B cell (primary cell): Measurements from ENCODE around the gene PRL. TPM values are rescaled to one million over a fixed set of nuclear protein-coding genes. Genes with fewer than 3 reads are reported as not detected.

Experiments
- ATAC-seq: fragments of 200-7000 bp; cut with Tn5 transposase; one replicate; pipeline ENCODE4 v1.10.0; 2021; ENCODE audit warnings: low read depth, mild to moderate bottlenecking, moderate number of reproducible peaks, moderate library complexity
- CTCF ChIA-PET: fragments of 350-600 bp; sonication (Branson Sonifier 250); formaldehyde crosslinking; loops from one replicate; lab custom pipeline; 2021; ENCODE audit warnings: antibody characterized with exemption, inconsistent platforms; lab: Charles Lee
- POLR2A ChIA-PET: fragments of 350-600 bp; sonication (Branson Sonifier 250); formaldehyde crosslinking; loops from one replicate; lab custom pipeline; 2021; ENCODE audit warnings: antibody characterized with exemption; lab: Charles Lee
- DNase-seq: peaks from one replicate; pipeline ENCODE4 v3.0.0; 2013
- H2AFZ ChIP-seq: 2 replicates; pipeline ENCODE4 v1.6.1; 2012; ENCODE audit warnings: mild to moderate bottlenecking, low read depth, low read length; ENCODE audit not compliant: insufficient read depth, poor library complexity, severe bottlenecking
- H3K27ac ChIP-seq, 2 donors: 1 replicate in 1 of 2; 2 replicates in 1 of 2; pipeline ENCODE4 v1.5.1; 2012 to 2013; ENCODE audit warnings: low read length in 2 of 2, mild to moderate bottlenecking in 2 of 2, moderate library complexity in 1 of 2
- H3K27me3 ChIP-seq, 4 experiments: fragments of 200-600 bp in 1 of 4; sonication (generic) in 1 of 4; replicated peaks in 1 of 4; 1 replicate in 2 of 4; 2 replicates in 2 of 4; pipeline versions ENCODE4 v1.6.1 to v1.7.0; 2013 to 2016; ENCODE audit warnings: low read length in 3 of 4, mild to moderate bottlenecking in 2 of 4, mixed read lengths in 1 of 4, moderate library complexity in 1 of 4; ENCODE audit not compliant: insufficient read depth in 4 of 4, control insufficient read depth in 3 of 4; ENCODE audit errors: control extremely low read depth in 1 of 4
- H3K36me3 ChIP-seq, 2 experiments: replicated peaks in 1 of 2; 1 replicate in 1 of 2; 2 replicates in 1 of 2; pipeline versions ENCODE4 v1.6.1 to v1.7.1; 2013; ENCODE audit warnings: low read length in 1 of 2; ENCODE audit not compliant: insufficient read depth in 2 of 2, control insufficient read depth in 1 of 2; ENCODE audit errors: control extremely low read depth in 1 of 2, extremely low read depth in 1 of 2
- H3K4me1 ChIP-seq, 2 donors: fragments of 200-600 bp in 1 of 2; sonication (generic) in 1 of 2; 1 replicate in 1 of 2; 2 replicates in 1 of 2; pipeline versions ENCODE4 v1.5.1 to v1.6.1; 2013 to 2017; ENCODE audit warnings: low read length in 2 of 2; ENCODE audit not compliant: control insufficient read depth in 2 of 2, insufficient read depth in 2 of 2
- H3K4me2 ChIP-seq: replicated peaks from 2 replicates; pipeline ENCODE3; 2012; ENCODE audit warnings: mild to moderate bottlenecking, low read depth, low read length; ENCODE audit not compliant: poor library complexity, severe bottlenecking
- H3K4me3 ChIP-seq, 5 experiments: fragments of 200-600 bp in 1 of 5; sonication (generic) in 1 of 5; 1 replicate in 3 of 5; 2 replicates in 2 of 5; pipeline versions ENCODE4 v1.5.1 to v1.7.0; 2011 to 2016; ENCODE audit warnings: low read length in 4 of 5, mild to moderate bottlenecking in 4 of 5, low read depth in 2 of 5, control low read depth in 1 of 5, moderate library complexity in 1 of 5; ENCODE audit not compliant: insufficient read depth in 1 of 5; ENCODE audit errors: control extremely low read depth in 1 of 5, extremely low read depth in 1 of 5
- H3K79me2 ChIP-seq: fragments of 200-600 bp; sonication (generic); one replicate; pipeline ENCODE4 v1.6.0; 2016; ENCODE audit warnings: low read length; ENCODE audit not compliant: control insufficient read depth, insufficient read depth
- H3K9ac ChIP-seq: fragments of 200-600 bp; sonication (generic); 2 replicates; pipeline ENCODE4 v1.6.1; 2017; ENCODE audit warnings: mild to moderate bottlenecking, low read length, moderate library complexity
- H3K9me3 ChIP-seq, 3 donors: one replicate each; pipeline versions ENCODE4 v1.6.1 to v1.7.1; 2013; ENCODE audit warnings: low read length in 2 of 3; ENCODE audit not compliant: control insufficient read depth in 2 of 3, insufficient read depth in 1 of 3; ENCODE audit errors: control extremely low read depth in 1 of 3
- H4K20me1 ChIP-seq: 2 replicates; pipeline ENCODE4 v1.6.0; 2012; ENCODE audit warnings: mild to moderate bottlenecking, low read length; ENCODE audit not compliant: insufficient read depth, control insufficient read depth, poor library complexity, severe bottlenecking
- H3K27ac Mint-ChIP-seq: one replicate; pipeline ENCODE4 v1.8.0; 2021; ENCODE audit warnings: mixed read lengths
- H3K27me3 Mint-ChIP-seq: one replicate; pipeline ENCODE4 v1.8.0; 2021; ENCODE audit warnings: mixed read lengths
- H3K4me1 Mint-ChIP-seq: one replicate; pipeline ENCODE4 v1.8.0; 2021; ENCODE audit warnings: mixed read lengths
- H3K4me3 Mint-ChIP-seq: one replicate; pipeline ENCODE4 v1.8.0; 2021; ENCODE audit warnings: mixed read lengths
- H3K9me3 Mint-ChIP-seq: one replicate; pipeline ENCODE4 v1.8.0; 2022; ENCODE audit warnings: mixed read lengths; ENCODE audit not compliant: insufficient read depth
- CTCF ChIP-seq: fragments of 200-600 bp; IDR thresholded peaks from one replicate; pipeline ENCODE4 v1.8.0; 2022; ENCODE audit warnings: antibody characterized with exemption, mild to moderate bottlenecking
- EZH2 ChIP-seq: IDR thresholded peaks from 2 replicates; pipeline ENCODE4 v1.6.1; 2012; ENCODE audit warnings: borderline replicate concordance, low read depth, mild to moderate bottlenecking, moderate library complexity, low read length; ENCODE audit not compliant: insufficient read depth, poor library complexity, severe bottlenecking
- WGBS: methylation state at CpG from one replicate; pipeline ENCODE4 v1.1.5; 2013; ENCODE audit warnings: missing lambda C conversion rate; ENCODE audit not compliant: insufficient coverage; 5-methylcytosine and 5-hydroxymethylcytosine counted together
- intact Hi-C: fragments of 100-400 bp; cut with micrococcal nuclease; formaldehyde crosslinking; loops from one replicate; pipeline ENCODE4 v1.10.0; 2022
- polyA plus RNA-seq: library from polyadenylated mRNA; depleted of rRNA; stranded (reverse); fragments of >200 nt; gene quantifications from 2 replicates; pipeline ENCODE4 v1.2.3, GENCODE V29; 2012
- total RNA-seq, 2 donors: library from RNA; stranded (reverse); fragments of 120-200 nt in 1 of 2; gene quantifications; 1 replicate in 1 of 2; 2 replicates in 1 of 2; pipeline versions ENCODE4 v1.2.3 to v1.2.4, GENCODE V29; 2013 to 2022

Gene PRL
- total and polyA plus RNA-seq, 2 donors (not counting 1 experiment from before 2014, with no cell fraction given) = not detected

- no peak overlapping the region for H3K4me3 Mint-ChIP-seq
- H3K4me2 ChIP-seq = no peak overlapping the region
- H3K9me3 ChIP-seq = peaks cover 0 to 4% (median 0%) of the 10 kb centered on the region in 3 donors
- no peaks in the 10 kb centered on the region for H3K9me3 Mint-ChIP-seq
- no peaks in the 10 kb centered on the region for H3K79me2 ChIP-seq
- no peak overlapping the region for H3K4me3 ChIP-seq
- intact Hi-C loops = no loop called here
- DNase-seq (no peak), ATAC-seq (no peak)
- no peak overlapping the region for H3K9ac ChIP-seq
- no peaks in the 10 kb centered on the region for H3K36me3 ChIP-seq
- H3K4me1 ChIP-seq = no peaks in the 10 kb centered on the region
- POLR2A ChIA-PET = no interaction called here
- no peaks in the 10 kb centered on the region for H3K4me1 Mint-ChIP-seq
- H2AFZ ChIP-seq = no peak overlapping the region
- no peaks in the 10 kb centered on the region for H4K20me1 ChIP-seq
- no peaks in the 10 kb centered on the region for H3K27me3 Mint-ChIP-seq
- WGBS = no CpG with 5 or more reads among the region's 2 CpGs
- no peak for TF ChIP-seq EZH2
- TF ChIP-seq CTCF = no peak
- no peaks in the 10 kb centered on the region for H3K27me3 ChIP-seq
- H3K27ac ChIP-seq = no peak overlapping the region
- CTCF ChIA-PET = no interaction called here
- H3K27ac Mint-ChIP-seq = no peak overlapping the region
These were observed 12.2 kb downstream of the PRL start for GRCh38 chr6:22284666-22285065.

- DNase-seq = no peak
- CTCF ChIA-PET = no interaction called here
- TF ChIP-seq CTCF (no peak), EZH2 (no peak)
These were observed 15.3 kb downstream of the PRL start for GRCh38 chr6:22281341-22282085.

More at GRCh38 chr6:22281341-22282085, 15.3 kb downstream of the PRL start:
- Histone ChIP-seq H3K4me2 (no peak overlapping the region), H3K9me3 (peaks cover 0 to 5% (median 0%) of the 10 kb centered on the region in 3 donors), H3K27ac (no peak overlapping the region), H4K20me1 (no peaks in the 10 kb centered on the region), H3K9ac (no peak overlapping the region), H3K27me3 (no peaks in the 10 kb centered on the region), H3K4me1 (no peaks in the 10 kb centered on the region), H3K79me2 (no peaks in the 10 kb centered on the region), H2AFZ (no peak overlapping the region), H3K36me3 (no peaks in the 10 kb centered on the region), H3K4me3 (no peak overlapping the region)
- 100% methylated on average over 2 of the region's 9 CpGs for WGBS
- Mint-ChIP-seq H3K4me1 (peaks cover 1% of the 10 kb centered on the region), H3K4me3 (no peak overlapping the region), H3K9me3 (no peaks in the 10 kb centered on the region), H3K27ac (no peak overlapping the region), H3K27me3 (no peaks in the 10 kb centered on the region)
- intact Hi-C loops = no loop called here
- no peak for ATAC-seq
- POLR2A ChIA-PET = no interaction called here
